ENCODE results near the gene HSD17B11. TPM values are rescaled to one million over a fixed set of nuclear protein-coding genes. Genes with fewer than 3 reads are reported as not detected.
"Not testable (repeated sequence)": the region's sequence is repeated elsewhere in the genome, so short reads cannot be mapped to it uniquely, and the experiment has no call there.

Gene HSD17B11
- 31.7 and 32.9 TPM in 2 replicates for total RNA-seq

GRCh38 chr4:87390891-87391575 is at the start of gene HSD17B11:
HSD17B11 (minus strand) TSS chr4:87391188; CDS start chr4:87391070, 118 bp downstream.
- peak; percentile 76 to 95 for DNase-seq (ENCODE audit: low read depth in 2 of 2)

GRCh38 chr4:87433342-87433741 is 42.4 kb upstream of the HSD17B11 start:
- no peak for DNase-seq (ENCODE audit: low read depth in 2 of 2)

- DNase-seq (ENCODE audit: low read depth in 2 of 2): no peak
Observed at GRCh38 chr4:87430038-87430437, 39.0 kb upstream of the HSD17B11 start.

- DNase-seq (ENCODE audit: low read depth in 2 of 2): no peak
Observed at GRCh38 chr4:87428979-87429378, 38.0 kb upstream of the HSD17B11 start.

GRCh38 chr4:87427518-87427868 is 36.5 kb upstream of the HSD17B11 start:
- DNase-seq (ENCODE audit: low read depth in 2 of 2): no peak

- no peak for DNase-seq (ENCODE audit: low read depth in 2 of 2)
Observed at GRCh38 chr4:87426865-87427517, 36.0 kb upstream of the HSD17B11 start.

- DNase-seq (ENCODE audit: low read depth in 2 of 2): no peak
Observed at GRCh38 chr4:87425711-87426110, 34.7 kb upstream of the HSD17B11 start.

GRCh38 chr4:87424099-87424543 is 33.1 kb upstream of the HSD17B11 start:
- DNase-seq (ENCODE audit: low read depth in 2 of 2): not testable (repeated sequence)

GRCh38 chr4:87423317-87424098 is 32.5 kb upstream of the HSD17B11 start:
- DNase-seq (ENCODE audit: low read depth in 2 of 2): peak in 1 of 2 donors; percentile 50

- peak; percentile 88 to 96 for DNase-seq (ENCODE audit: low read depth in 2 of 2)
Observed at GRCh38 chr4:87422104-87423052, 31.4 kb upstream of the HSD17B11 start, which contains the start of gene NUDT9. NUDT9 (plus strand) TSS chr4:87422573; CDS start chr4:87422906, 333 bp downstream.

- no peak for DNase-seq (ENCODE audit: low read depth in 2 of 2)
Observed at GRCh38 chr4:87420276-87420830, 29.4 kb upstream of the HSD17B11 start.

GRCh38 chr4:87419578-87420249 is 28.7 kb upstream of the HSD17B11 start:
- peak in 1 of 2 donors; percentile 50 for DNase-seq (ENCODE audit: low read depth in 2 of 2)

- DNase-seq (ENCODE audit: low read depth in 2 of 2): not testable (repeated sequence)
Observed at GRCh38 chr4:87418410-87418809, 27.4 kb upstream of the HSD17B11 start.

- DNase-seq (ENCODE audit: low read depth in 2 of 2): no peak
Observed at GRCh38 chr4:87416965-87417364, 26.0 kb upstream of the HSD17B11 start.

- DNase-seq (ENCODE audit: low read depth in 2 of 2): no peak
Observed at GRCh38 chr4:87414816-87415215, 23.8 kb upstream of the HSD17B11 start.

- no peak for DNase-seq (ENCODE audit: low read depth in 2 of 2)
Observed at GRCh38 chr4:87410679-87411078, 19.7 kb upstream of the HSD17B11 start.

- no peak for DNase-seq (ENCODE audit: low read depth in 2 of 2)
Observed at GRCh38 chr4:87410157-87410556, 19.2 kb upstream of the HSD17B11 start.

GRCh38 chr4:87409420-87409939 is 18.5 kb upstream of the HSD17B11 start:
- DNase-seq (ENCODE audit: low read depth in 2 of 2): peak in 1 of 2 donors; percentile 80

- not testable (repeated sequence) for DNase-seq (ENCODE audit: low read depth in 2 of 2)
Observed at GRCh38 chr4:87406902-87407301, 15.9 kb upstream of the HSD17B11 start.

- DNase-seq (ENCODE audit: low read depth in 2 of 2): no peak
Observed at GRCh38 chr4:87406462-87406861, 15.5 kb upstream of the HSD17B11 start.
